Progenitor cell of endocrine pancreas (in vitro differentiated cells): ENCODE measurements around the gene TBL1XR1. TPM values are rescaled to one million over a fixed set of nuclear protein-coding genes. Genes with fewer than 3 reads are reported as not detected.
A peak's percentile ranks its signal among the peaks of the same experiment; 100 is the strongest.

Source experiments
- DNase-seq: peaks from one replicate; pipeline ENCODE4 v3.0.0; 2021; ENCODE audit warnings: low spot score; ENCODE audit not compliant: unreplicated experiment
- H3K27ac Mint-ChIP-seq: 2 replicates; pipeline ENCODE4 v1.8.0; 2021; ENCODE audit warnings: mild to moderate bottlenecking, moderate library complexity, mixed read lengths
- H3K27me3 Mint-ChIP-seq: 2 replicates; pipeline ENCODE4 v1.8.0; 2021; ENCODE audit warnings: mixed read lengths
- H3K36me3 Mint-ChIP-seq: 2 replicates; pipeline ENCODE4 v1.8.0; 2022; ENCODE audit warnings: mixed read lengths; ENCODE audit not compliant: insufficient read depth
- H3K4me1 Mint-ChIP-seq: 2 replicates; pipeline ENCODE4 v1.8.0; 2021; ENCODE audit warnings: low read depth, mixed read lengths
- H3K4me3 Mint-ChIP-seq: 2 replicates; pipeline ENCODE4 v1.8.0; 2021; ENCODE audit warnings: low read depth, mild to moderate bottlenecking, moderate library complexity, mixed read lengths
- H3K9me3 Mint-ChIP-seq: 2 replicates; pipeline ENCODE4 v1.8.0; 2021; ENCODE audit warnings: low read depth, mixed read lengths
- CTCF ChIP-seq: fragments of 200-600 bp; sonication (generic); IDR thresholded peaks from one replicate; pipeline ENCODE4 v1.5.0; 2021; ENCODE audit warnings: antibody characterized with exemption, mild to moderate bottlenecking; ENCODE audit not compliant: unreplicated experiment
- total RNA-seq: library from RNA; stranded (reverse); gene quantifications from 2 replicates; pipeline ENCODE4 v1.2.1, GENCODE V29; 2021

TBL1XR1 gene
- total RNA-seq, 1 donor from 2014 or later, result 207 TPM

GRCh38 chr3:177035676-177036075 lies 161.6 kb downstream of the TBL1XR1 start:
- peak overlapping the region; percentile 9 for H3K27ac Mint-ChIP-seq
- no peaks in the 10 kb centered on the region for H3K27me3 Mint-ChIP-seq
- peaks cover 20% of the 10 kb centered on the region for H3K4me1 Mint-ChIP-seq
- H3K36me3 Mint-ChIP-seq, result peaks cover 26% of the 10 kb centered on the region
- H3K4me3 Mint-ChIP-seq, result no peak overlapping the region
- no peak for TF ChIP-seq CTCF
- no peaks in the 10 kb centered on the region for H3K9me3 Mint-ChIP-seq
- DNase-seq, result no peak

GRCh38 chr3:177034832-177035475 lies 162.3 kb downstream of the TBL1XR1 start:
- H3K27ac Mint-ChIP-seq, result peak overlapping the region; percentile 49
- TF ChIP-seq CTCF, result no peak
- H3K9me3 Mint-ChIP-seq, result no peaks in the 10 kb centered on the region
- H3K4me3 Mint-ChIP-seq, result no peak overlapping the region
- peaks cover 16% of the 10 kb centered on the region for H3K4me1 Mint-ChIP-seq
- peaks cover 28% of the 10 kb centered on the region for H3K36me3 Mint-ChIP-seq
- no peaks in the 10 kb centered on the region for H3K27me3 Mint-ChIP-seq
- DNase-seq, result no peak

- no peaks in the 10 kb centered on the region for H3K9me3 Mint-ChIP-seq
- no peak for TF ChIP-seq CTCF
- H3K36me3 Mint-ChIP-seq, result peaks cover 28% of the 10 kb centered on the region
- peaks cover 8% of the 10 kb centered on the region for H3K4me1 Mint-ChIP-seq
- no peaks in the 10 kb centered on the region for H3K27me3 Mint-ChIP-seq
- H3K4me3 Mint-ChIP-seq, result no peak overlapping the region
- peak overlapping the region; percentile 79 for H3K27ac Mint-ChIP-seq
- DNase-seq, result no peak
Measured at GRCh38 chr3:177026505-177027277, 170.6 kb downstream of the TBL1XR1 start.

- Mint-ChIP-seq H3K4me3 (no peak overlapping the region), H3K36me3 (peaks cover 13% of the 10 kb centered on the region), H3K9me3 (no peaks in the 10 kb centered on the region), H3K4me1 (peaks cover 6% of the 10 kb centered on the region), H3K27me3 (no peaks in the 10 kb centered on the region), H3K27ac (no peak overlapping the region)
- no peak for TF ChIP-seq CTCF
- no peak for DNase-seq
Measured at GRCh38 chr3:177015881-177016280, 181.4 kb downstream of the TBL1XR1 start.

GRCh38 chr3:177013681-177014280 lies 183.5 kb downstream of the TBL1XR1 start:
- Mint-ChIP-seq H3K36me3 (peaks cover 12% of the 10 kb centered on the region), H3K27me3 (no peaks in the 10 kb centered on the region), H3K27ac (no peak overlapping the region), H3K9me3 (no peaks in the 10 kb centered on the region), H3K4me1 (no peaks in the 10 kb centered on the region), H3K4me3 (no peak overlapping the region)
- TF ChIP-seq CTCF, result no peak
- DNase-seq, result no peak
